ENCODE results near the gene HEPACAM2.

GRCh38 chr7:93258661-93259060, 32.4 kb upstream of the HEPACAM2 start:
- TF ChIP-seq POLR2A (IDR thresholded peaks at IDR 0.05; ENCODE audit: low read depth, low read length) (no peak), TAF1 (IDR thresholded peaks at IDR 0.05; ENCODE audit: borderline replicate concordance, low read depth, low read length) (no peak), POLR2AphosphoS5 (IDR thresholded peaks at IDR 0.05; ENCODE audit: low read depth, low read length) (no peak)

All from GM12892 (cell line).